Fibroblast of villous mesenchyme (primary cell): Measurements from ENCODE around the gene NHSL2. TPM values are rescaled to one million over a fixed set of nuclear protein-coding genes. Genes with fewer than 3 reads are reported as not detected.

Experiments used
- DNase-seq: peaks from one replicate; pipeline ENCODE4 v3.0.0-alpha.2; 2010; ENCODE audit warnings: low read depth
- H3K4me3 ChIP-seq: 2 replicates; pipeline ENCODE4 v1.5.1; 2011; ENCODE audit warnings: low read depth, mild to moderate bottlenecking, low read length
- CTCF ChIP-seq: IDR thresholded peaks from 2 replicates; pipeline ENCODE4 v1.5.1; 2012; ENCODE audit warnings: low read depth, mild to moderate bottlenecking, low read length; ENCODE audit not compliant: insufficient read depth
- total RNA-seq: library from RNA; depleted of rRNA; stranded (reverse); fragments of >200 nt; gene quantifications from 2 replicates; pipeline ENCODE4 v1.2.3, GENCODE V29; 2012

Gene NHSL2
- total RNA-seq, 1 donor = 9.9 TPM

GRCh38 chrX:72086995-72087394 is 176.3 kb downstream of the NHSL2 start:
- no peak for DNase-seq
- H3K4me3 ChIP-seq = no peak overlapping the region
- no peak for TF ChIP-seq CTCF

- no peak overlapping the region for H3K4me3 ChIP-seq
- TF ChIP-seq CTCF = no peak
- DNase-seq = no peak
These were observed 178.1 kb downstream of the NHSL2 start for GRCh38 chrX:72088761-72089160.

- no peak for DNase-seq
- TF ChIP-seq CTCF = no peak
These were observed 178.6 kb downstream of the NHSL2 start for GRCh38 chrX:72089254-72089653.

DNA sequence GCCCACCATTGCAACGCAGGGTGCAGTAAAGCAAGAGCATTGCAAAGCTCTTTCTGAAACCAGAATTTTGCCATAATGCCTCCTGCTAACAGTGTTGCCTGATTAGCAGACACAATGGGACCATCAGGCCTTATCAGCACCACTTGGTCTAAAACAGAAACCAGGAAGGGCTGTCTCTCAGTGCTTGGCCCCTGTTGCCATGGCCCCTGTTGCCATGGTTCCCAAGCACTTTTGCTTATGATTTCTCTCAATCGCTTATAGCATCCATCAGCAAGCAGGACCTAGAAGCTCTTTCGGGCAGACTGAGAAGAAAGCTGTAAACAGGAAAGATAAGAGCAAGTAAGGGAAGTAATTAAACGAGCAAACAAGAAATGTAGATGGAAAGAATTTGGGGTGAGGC is 184.2 kb downstream of the NHSL2 start:
- H3K4me3 ChIP-seq = no peak overlapping the region
- TF ChIP-seq CTCF = no peak
- DNase-seq = peak; percentile 18

More at GRCh38 chrX:72089254-72089653, 178.6 kb downstream of the NHSL2 start:
- H3K4me3 ChIP-seq = no peak overlapping the region

DNA sequence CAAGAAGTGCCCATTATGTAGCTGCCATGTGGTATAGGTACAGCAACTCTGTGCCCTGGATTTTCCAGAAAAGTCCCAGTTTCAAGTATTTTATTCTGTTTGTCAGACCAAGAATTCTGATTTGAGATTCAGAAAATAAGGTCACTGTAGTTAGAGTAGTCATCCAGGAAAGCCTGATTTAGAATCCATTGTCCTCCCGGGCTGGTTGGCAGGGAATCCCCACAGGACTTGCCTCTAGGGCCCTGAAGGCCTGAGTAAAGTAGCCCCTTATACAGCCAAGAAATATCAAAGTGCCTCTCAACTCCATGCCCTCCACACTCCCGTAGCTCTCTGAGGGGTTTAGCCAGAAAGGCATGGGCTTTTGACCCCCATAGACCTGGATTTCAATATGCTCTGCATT is 184.7 kb downstream of the NHSL2 start:
- no peak for TF ChIP-seq CTCF
- no peak overlapping the region for H3K4me3 ChIP-seq
- no peak for DNase-seq

- TF ChIP-seq CTCF = no peak
- H3K4me3 ChIP-seq = no peak overlapping the region
- DNase-seq = no peak
These were observed 186.5 kb downstream of the NHSL2 start for GRCh38 chrX:72097098-72097497.

- no peak overlapping the region for H3K4me3 ChIP-seq
- DNase-seq = no peak
- TF ChIP-seq CTCF = no peak
These were observed 189.6 kb downstream of the NHSL2 start for GRCh38 chrX:72100051-72100755.
